ENCODE results near the gene RNASE8.
"Not testable (repeated sequence)": the region's sequence is repeated elsewhere in the genome, so short reads cannot be mapped to it uniquely, and the experiment has no call there.

The RNASE8 gene

GRCh38 chr14:21057803-21058675 lies at the start of gene RNASE8:
Gene RNASE8, plus strand, starts transcription at chr14:21057822. Its CDS starts 71 bp downstream, at chr14:21057893.
- DNase-seq (ENCODE audit: low read depth), result no peak

GRCh38 chr14:21009721-21010120 lies 47.9 kb upstream of the RNASE8 start:
- DNase-seq (ENCODE audit: low read depth), result not testable (repeated sequence)

- no peak for DNase-seq (ENCODE audit: low read depth)
Observed at GRCh38 chr14:21011136-21011535, 46.5 kb upstream of the RNASE8 start.

- peak; percentile 82 for DNase-seq (ENCODE audit: low read depth)
Observed at GRCh38 chr14:21014761-21015190, 42.8 kb upstream of the RNASE8 start.

GRCh38 chr14:21015312-21015711 lies 42.3 kb upstream of the RNASE8 start:
- DNase-seq (ENCODE audit: low read depth), result no peak

- no peak for DNase-seq (ENCODE audit: low read depth)
Observed at GRCh38 chr14:21016413-21017190, 41.0 kb upstream of the RNASE8 start.

GRCh38 chr14:21017528-21018245 lies 39.9 kb upstream of the RNASE8 start:
- DNase-seq (ENCODE audit: low read depth), result no peak

- no peak for DNase-seq (ENCODE audit: low read depth)
Observed at GRCh38 chr14:21018286-21018685, 39.3 kb upstream of the RNASE8 start.

- DNase-seq (ENCODE audit: low read depth), result no peak
Observed at GRCh38 chr14:21018781-21019180, 38.8 kb upstream of the RNASE8 start.

- no peak for DNase-seq (ENCODE audit: low read depth)
Observed at GRCh38 chr14:21019366-21019765, 38.3 kb upstream of the RNASE8 start.

- no peak for DNase-seq (ENCODE audit: low read depth)
Observed at GRCh38 chr14:21020977-21021545, 36.6 kb upstream of the RNASE8 start.

- no peak for DNase-seq (ENCODE audit: low read depth)
Observed at GRCh38 chr14:21022686-21023085, 34.9 kb upstream of the RNASE8 start.

GRCh38 chr14:21023174-21023573 lies 34.4 kb upstream of the RNASE8 start:
- no peak for DNase-seq (ENCODE audit: low read depth)

- no peak for DNase-seq (ENCODE audit: low read depth)
Observed at GRCh38 chr14:21023817-21024584, 33.6 kb upstream of the RNASE8 start.

GRCh38 chr14:21024585-21025370 lies 32.8 kb upstream of the RNASE8 start, which contains the start of gene NDRG2:
Gene NDRG2, minus strand, starts transcription at chr14:21025061. Its CDS starts 1,746 bp downstream, at chr14:21023315.
- peak; percentile 63 for DNase-seq (ENCODE audit: low read depth)

- no peak for DNase-seq (ENCODE audit: low read depth)
Observed at GRCh38 chr14:21025371-21026273, 32.0 kb upstream of the RNASE8 start.

- DNase-seq (ENCODE audit: low read depth), result no peak
Observed at GRCh38 chr14:21026274-21026987, 31.2 kb upstream of the RNASE8 start.

- DNase-seq (ENCODE audit: low read depth), result no peak
Observed at GRCh38 chr14:21026988-21027315, 30.7 kb upstream of the RNASE8 start.

GRCh38 chr14:21029917-21030316 lies 27.7 kb upstream of the RNASE8 start, which contains the start of gene TPPP2:
Gene TPPP2, plus strand, starts transcription at chr14:21030217. Its CDS starts 365 bp downstream, at chr14:21030582.
- DNase-seq (ENCODE audit: low read depth), result no peak
